OCI-LY7 (cell line): ENCODE data around the gene INSIG1. TPM values are rescaled to one million over a fixed set of nuclear protein-coding genes. Genes with fewer than 3 reads are reported as not detected.

Experiments
- BruUV-seq: library from RNA; stranded (reverse); fragments of 400-500 nt; replicated peaks from 2 replicates; lab custom pipeline; 2021; lab: Mats Ljungman, UMichigan
- CTCF ChIA-PET: fragments of 300-600 bp; sonication (Branson Sonifier 250); formaldehyde crosslinking; loops from one replicate; lab custom pipeline; 2022; ENCODE audit warnings: antibody characterized with exemption; ENCODE audit not compliant: unreplicated experiment; lab: Charles Lee
- POLR2A ChIA-PET: fragments of 300-600 bp; sonication (Branson Sonifier 250); formaldehyde crosslinking; loops from one replicate; lab custom pipeline; 2022; ENCODE audit warnings: antibody characterized with exemption; lab: Charles Lee
- DNase-seq: peaks from one replicate; pipeline ENCODE4 v3.0.0-alpha.2; 2015; ENCODE audit warnings: low spot score
- H2AFZ ChIP-seq: fragments of 200-600 bp; sonication (generic), shearing (Covaris generic); 2 replicates; pipeline ENCODE4 v1.6.1; 2014; ENCODE audit warnings: mild to moderate bottlenecking, antibody characterized with exemption, low read length, moderate library complexity
- H3K27ac ChIP-seq: fragments of 200-600 bp; sonication (generic); 2 replicates; pipeline ENCODE4 v1.5.1; 2014; ENCODE audit warnings: mixed run types, low read depth, mild to moderate bottlenecking, moderate library complexity, low read length, inconsistent platforms; ENCODE audit not compliant: poor library complexity, severe bottlenecking
- H3K36me3 ChIP-seq: fragments of 200-600 bp; sonication (generic); 2 replicates; pipeline ENCODE4 v1.6.1; 2014; ENCODE audit warnings: mild to moderate bottlenecking, antibody characterized with exemption, low read length, moderate library complexity, mixed read lengths; ENCODE audit not compliant: insufficient read depth
- H3K4me1 ChIP-seq: fragments of 200-600 bp; sonication (generic); 2 replicates; pipeline ENCODE4 v1.5.1; 2014; ENCODE audit warnings: mild to moderate bottlenecking, low read length; ENCODE audit not compliant: insufficient read depth, poor library complexity, severe bottlenecking
- H3K4me2 ChIP-seq: fragments of 200-600 bp; sonication (generic); 2 replicates; pipeline ENCODE4 v1.6.1; 2014; ENCODE audit warnings: mild to moderate bottlenecking, low read length
- H3K4me3 ChIP-seq: fragments of 200-600 bp; sonication (generic); 2 replicates; pipeline ENCODE4 v1.5.1; 2014; ENCODE audit warnings: mild to moderate bottlenecking, low read depth, low read length; ENCODE audit not compliant: poor library complexity, severe bottlenecking
- H3K79me2 ChIP-seq: fragments of 200-600 bp; sonication (generic); 2 replicates; pipeline ENCODE4 v1.6.1; 2016; ENCODE audit warnings: low read depth, mild to moderate bottlenecking, low read length, moderate library complexity, mixed read lengths; ENCODE audit not compliant: insufficient read depth
- H3K9me2 ChIP-seq: fragments of 200-600 bp; sonication (generic); 2 replicates; pipeline ENCODE4 v1.6.1; 2016; ENCODE audit warnings: mild to moderate bottlenecking, low read length, mixed read lengths; ENCODE audit not compliant: insufficient read depth
- H3K9me3 ChIP-seq: fragments of 200-600 bp; sonication (generic); 2 replicates; pipeline ENCODE4 v1.6.1; 2014; ENCODE audit warnings: mild to moderate bottlenecking, mixed run types, low read length, mixed read lengths
- H4K20me1 ChIP-seq: fragments of 200-600 bp; sonication (generic); 2 replicates; pipeline ENCODE4 v1.6.1; 2014; ENCODE audit warnings: mild to moderate bottlenecking, antibody characterized with exemption, low read length, moderate library complexity, mixed read lengths; ENCODE audit not compliant: insufficient read depth
- EZH2phosphoT487 ChIP-seq: fragments of 200-600 bp; sonication (generic); IDR thresholded peaks from 2 replicates; pipeline ENCODE4 v1.6.1; 2018; ENCODE audit warnings: low read depth, borderline replicate concordance, mild to moderate bottlenecking, mixed run types, antibody characterized with exemption, low read length, moderate library complexity, mixed read lengths
- intact Hi-C: fragments of 100-400 bp; cut with micrococcal nuclease; formaldehyde crosslinking; loops from one replicate; pipeline ENCODE4 v1.10.0; 2022; ENCODE audit not compliant: unreplicated experiment
- total RNA-seq, 2 experiments: library from RNA; depleted of rRNA in 1 of 2; stranded (reverse); fragments of >200 nt in 1 of 2; shearing (Covaris generic) in 1 of 2; gene quantifications; 2 replicates each; pipeline ENCODE4 v1.2.3, GENCODE V29; 2014 to 2022
- TF ChIP-seq, protein P1 (sequence below): fragments of 200-600 bp; sonication (generic); conservative IDR thresholded peaks from 2 replicates; pipeline ENCODE4 v1.5.1; 2014; ENCODE audit warnings: mild to moderate bottlenecking, antibody characterized with exemption, low read length, moderate library complexity, mixed read lengths

INSIG1 gene
- total RNA-seq, 2 experiments from 2014 or later: 122 to 164 TPM

DNA sequence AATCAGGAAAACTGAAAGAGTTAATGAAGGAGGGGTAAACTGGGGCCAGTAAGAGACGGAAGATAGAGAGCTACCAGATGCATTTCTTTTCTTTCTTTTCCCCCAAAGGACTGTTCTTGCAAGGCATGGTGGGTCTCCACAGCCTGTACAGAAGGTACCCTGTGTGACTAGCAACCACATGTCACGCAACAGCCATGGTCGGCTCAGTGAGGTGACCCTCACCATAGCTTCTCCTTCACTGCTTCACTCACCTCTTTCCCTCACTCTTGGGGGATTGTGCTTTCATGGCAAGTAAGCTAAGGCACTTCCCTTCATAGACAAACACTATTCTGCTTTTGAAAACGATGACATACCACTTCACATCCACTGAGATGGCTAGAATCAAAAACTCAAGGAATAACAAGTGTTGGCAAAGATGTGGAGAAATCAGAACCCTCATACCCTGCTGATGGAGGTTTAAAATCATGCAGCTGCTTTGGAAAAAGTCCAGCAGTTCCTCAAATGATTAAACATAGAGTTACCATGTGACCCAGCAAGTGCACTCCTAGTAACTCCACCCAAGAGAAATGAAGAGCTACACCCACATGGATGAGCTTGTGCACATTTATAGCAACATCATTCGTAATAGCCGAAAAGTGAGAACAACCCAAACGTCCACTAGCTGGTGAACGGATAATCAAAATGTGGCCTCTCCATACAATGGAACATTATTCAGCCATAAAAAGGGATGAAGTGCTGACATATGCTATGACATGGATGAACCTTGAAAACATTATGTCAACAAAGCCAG, 3.8 kb upstream of the INSIG1 start:
- Histone ChIP-seq H3K4me3 (no peak overlapping the region), H3K36me3 (no peaks in the 10 kb centered on the region), H3K79me2 (peaks cover 7% of the 10 kb centered on the region; the same call in 1 of the 2 replicates), H3K4me2 (no peak overlapping the region), H3K4me1 (peaks cover 14% of the 10 kb centered on the region), H4K20me1 (no peaks in the 10 kb centered on the region), H2AFZ (no peak overlapping the region), H3K9me2 (no peaks in the 10 kb centered on the region), H3K9me3 (no peaks in the 10 kb centered on the region), H3K27ac (no peak overlapping the region)
- ChIA-PET CTCF (interaction anchor here (0.6 kb wide), 1 partner anchor 108 kb away, joined by 3 read pairs; no protein-coding TSS in a partner anchor), POLR2A (interaction anchor here (1.0 to 1.6 kb wide), 2 partner anchors 10 kb away, joined by 3 to 5 read pairs; no protein-coding TSS in a partner anchor)
- BruUV-seq: no TSS peak
- intact Hi-C loops: no loop called here
- DNase-seq: no peak
- no peak for TF ChIP-seq EZH2phosphoT487

DNA sequence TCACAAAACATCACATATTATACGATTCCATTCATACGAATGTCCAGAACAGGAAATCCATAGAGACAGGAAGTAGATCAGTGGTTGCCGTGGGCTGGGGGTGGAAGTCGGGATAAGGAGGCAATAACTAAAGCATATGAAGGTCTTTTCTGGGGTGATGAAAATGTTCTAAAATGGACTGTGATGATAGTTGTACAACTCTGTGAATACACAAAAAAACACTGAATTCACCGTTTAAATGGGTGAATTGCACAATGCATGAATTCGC, 3.2 kb upstream of the INSIG1 start:
- Histone ChIP-seq H3K4me2 (no peak overlapping the region), H3K36me3 (peaks cover 4% of the 10 kb centered on the region), H3K4me1 (peaks cover 15% of the 10 kb centered on the region), H3K4me3 (no peak overlapping the region), H3K9me3 (no peaks in the 10 kb centered on the region), H4K20me1 (peaks cover 4% of the 10 kb centered on the region), H3K27ac (no peak overlapping the region), H3K9me2 (no peaks in the 10 kb centered on the region), H2AFZ (no peak overlapping the region), H3K79me2 (peaks cover 12% of the 10 kb centered on the region)
- no peak for DNase-seq
- no peak for TF ChIP-seq EZH2phosphoT487
- TF ChIP-seq, protein P1, sequence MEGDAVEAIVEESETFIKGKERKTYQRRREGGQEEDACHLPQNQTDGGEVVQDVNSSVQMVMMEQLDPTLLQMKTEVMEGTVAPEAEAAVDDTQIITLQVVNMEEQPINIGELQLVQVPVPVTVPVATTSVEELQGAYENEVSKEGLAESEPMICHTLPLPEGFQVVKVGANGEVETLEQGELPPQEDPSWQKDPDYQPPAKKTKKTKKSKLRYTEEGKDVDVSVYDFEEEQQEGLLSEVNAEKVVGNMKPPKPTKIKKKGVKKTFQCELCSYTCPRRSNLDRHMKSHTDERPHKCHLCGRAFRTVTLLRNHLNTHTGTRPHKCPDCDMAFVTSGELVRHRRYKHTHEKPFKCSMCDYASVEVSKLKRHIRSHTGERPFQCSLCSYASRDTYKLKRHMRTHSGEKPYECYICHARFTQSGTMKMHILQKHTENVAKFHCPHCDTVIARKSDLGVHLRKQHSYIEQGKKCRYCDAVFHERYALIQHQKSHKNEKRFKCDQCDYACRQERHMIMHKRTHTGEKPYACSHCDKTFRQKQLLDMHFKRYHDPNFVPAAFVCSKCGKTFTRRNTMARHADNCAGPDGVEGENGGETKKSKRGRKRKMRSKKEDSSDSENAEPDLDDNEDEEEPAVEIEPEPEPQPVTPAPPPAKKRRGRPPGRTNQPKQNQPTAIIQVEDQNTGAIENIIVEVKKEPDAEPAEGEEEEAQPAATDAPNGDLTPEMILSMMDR: no peak
- BruUV-seq: no TSS peak
- intact Hi-C loops: no loop called here
- ChIA-PET CTCF (interaction anchor here (0.6 kb wide), 1 partner anchor 107 kb away, joined by 3 read pairs; no protein-coding TSS in a partner anchor), POLR2A (interaction anchor here (1.0 to 1.6 kb wide), 2 partner anchors 9 to 10 kb away, joined by 3 to 5 read pairs; no protein-coding TSS in a partner anchor)

DNA sequence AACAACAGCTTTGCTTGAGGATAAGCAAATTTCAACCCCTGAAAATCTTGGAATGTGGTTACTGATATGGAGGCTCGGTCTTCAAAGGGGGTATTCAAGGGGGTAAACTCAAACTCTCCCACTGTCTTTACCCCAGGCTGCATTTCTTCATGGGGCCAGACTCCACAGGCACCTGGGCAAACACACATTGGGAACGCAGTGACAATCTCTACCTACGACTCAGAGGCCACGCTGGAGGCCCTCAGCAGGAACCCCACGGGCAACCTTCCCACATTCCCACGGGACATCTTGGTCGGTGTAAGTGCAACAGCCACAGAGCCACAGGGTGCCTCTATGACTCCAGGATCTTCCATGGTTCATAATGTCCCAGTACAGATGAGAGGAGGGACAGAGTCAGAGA, 2.2 kb upstream of the INSIG1 start:
- intact Hi-C loops: loop anchor here (5.0 kb wide), 3 partner anchors 347 to 427 kb away; partner anchors contain the start of gene RBM33
- Histone ChIP-seq H3K36me3 (peaks cover 15% of the 10 kb centered on the region), H3K4me2 (peak overlapping the region; percentile 99; the same call in 1 of the 2 replicates), H3K4me3 (peak overlapping the region; percentile 80), H3K9me3 (no peaks in the 10 kb centered on the region), H3K79me2 (peaks cover 23% of the 10 kb centered on the region), H2AFZ (no peak overlapping the region), H3K27ac (no peak overlapping the region), H4K20me1 (peaks cover 15% of the 10 kb centered on the region), H3K4me1 (peaks cover 26% of the 10 kb centered on the region), H3K9me2 (no peaks in the 10 kb centered on the region)
- ChIA-PET CTCF (interaction anchor here (0.5 kb wide), 1 partner anchor 44 kb away, joined by 3 read pairs; no protein-coding TSS in a partner anchor), POLR2A (interaction anchor here (1.2 to 2.8 kb wide), 2 partner anchors 11 to 89 kb away, joined by 4 to 18 read pairs; no protein-coding TSS in a partner anchor)
- no peak for TF ChIP-seq EZH2phosphoT487
- TF ChIP-seq, protein P1: no peak
- no peak for DNase-seq
- BruUV-seq: no TSS peak
